ENCODE measurements around the gene CLIP4. TPM values are rescaled to one million over a fixed set of nuclear protein-coding genes. Genes with fewer than 3 reads are reported as not detected.

Gene CLIP4
- total RNA-seq, 1 experiment from 2014 or later: 25.1 TPM

DNA sequence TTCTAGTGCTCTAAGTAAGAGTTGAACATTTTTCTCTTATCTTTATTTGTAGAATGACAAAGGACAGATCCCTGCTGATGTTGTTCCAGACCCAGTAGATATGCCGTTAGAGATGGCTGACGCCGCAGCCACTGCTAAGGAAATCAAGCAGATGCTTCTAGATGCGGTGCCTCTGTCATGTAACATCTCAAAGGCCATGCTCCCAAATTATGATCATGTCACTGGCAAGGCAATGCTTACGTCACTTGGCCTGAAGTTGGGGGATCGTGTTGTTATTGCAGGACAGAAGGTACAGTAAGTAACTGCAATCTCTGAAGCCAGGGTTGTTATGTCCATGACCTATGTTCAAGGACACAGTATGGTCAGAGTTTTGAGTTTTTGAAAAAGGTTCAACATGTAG lies 28.4 kb downstream of the CLIP4 start:
- Histone ChIP-seq H3K4me1 (ENCODE audit: insufficient read depth, low read length) (peaks cover 27% of the 10 kb centered on the region), H2AFZ (ENCODE audit: low read length) (no peak overlapping the region), H3K36me3 (ENCODE audit: low read depth, low read length) (peaks cover 21% of the 10 kb centered on the region), H4K20me1 (ENCODE audit: low read length) (no peaks in the 10 kb centered on the region), H3K4me3 (ENCODE audit: low read length) (no peak overlapping the region), H3K9me2 (replicated peaks; ENCODE audit: low read length) (no peaks in the 10 kb centered on the region), H3K9ac (ENCODE audit: low read length) (no peak overlapping the region), H3K27ac (ENCODE audit: low read length) (no peak overlapping the region), H3K27me3 (ENCODE audit: low read length) (no peaks in the 10 kb centered on the region), H3F3A (ENCODE audit: low read length, unreplicated experiment) (peaks cover 4% of the 10 kb centered on the region), H3K9me3 (ENCODE audit: low read length) (no peaks in the 10 kb centered on the region), H3K4me2 (ENCODE audit: low read length) (no peak overlapping the region), H3K79me2 (ENCODE audit: low read length) (peaks cover 17% of the 10 kb centered on the region)
- TF ChIP-seq, protein P1, sequence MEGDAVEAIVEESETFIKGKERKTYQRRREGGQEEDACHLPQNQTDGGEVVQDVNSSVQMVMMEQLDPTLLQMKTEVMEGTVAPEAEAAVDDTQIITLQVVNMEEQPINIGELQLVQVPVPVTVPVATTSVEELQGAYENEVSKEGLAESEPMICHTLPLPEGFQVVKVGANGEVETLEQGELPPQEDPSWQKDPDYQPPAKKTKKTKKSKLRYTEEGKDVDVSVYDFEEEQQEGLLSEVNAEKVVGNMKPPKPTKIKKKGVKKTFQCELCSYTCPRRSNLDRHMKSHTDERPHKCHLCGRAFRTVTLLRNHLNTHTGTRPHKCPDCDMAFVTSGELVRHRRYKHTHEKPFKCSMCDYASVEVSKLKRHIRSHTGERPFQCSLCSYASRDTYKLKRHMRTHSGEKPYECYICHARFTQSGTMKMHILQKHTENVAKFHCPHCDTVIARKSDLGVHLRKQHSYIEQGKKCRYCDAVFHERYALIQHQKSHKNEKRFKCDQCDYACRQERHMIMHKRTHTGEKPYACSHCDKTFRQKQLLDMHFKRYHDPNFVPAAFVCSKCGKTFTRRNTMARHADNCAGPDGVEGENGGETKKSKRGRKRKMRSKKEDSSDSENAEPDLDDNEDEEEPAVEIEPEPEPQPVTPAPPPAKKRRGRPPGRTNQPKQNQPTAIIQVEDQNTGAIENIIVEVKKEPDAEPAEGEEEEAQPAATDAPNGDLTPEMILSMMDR (conservative IDR thresholded peaks at IDR 0.05; ENCODE audit: low read depth, low read length): no peak
- TF ChIP-seq EZH2phosphoT487 (IDR thresholded peaks at IDR 0.05; ENCODE audit: borderline replicate concordance, low read length) (no peak), EZH2 (IDR thresholded peaks at IDR 0.05; ENCODE audit: low read length, unreplicated experiment) (no peak)
- POLR2A ChIA-PET (ENCODE audit: unreplicated experiment): no interaction called here
- ATAC-seq (no peak), DNase-seq (no peak)
- intact Hi-C loops (cut with micrococcal nuclease): no loop called here
- CTCF ChIA-PET: no interaction called here
- BruUV-seq (replicated peaks): no TSS peak

DNA sequence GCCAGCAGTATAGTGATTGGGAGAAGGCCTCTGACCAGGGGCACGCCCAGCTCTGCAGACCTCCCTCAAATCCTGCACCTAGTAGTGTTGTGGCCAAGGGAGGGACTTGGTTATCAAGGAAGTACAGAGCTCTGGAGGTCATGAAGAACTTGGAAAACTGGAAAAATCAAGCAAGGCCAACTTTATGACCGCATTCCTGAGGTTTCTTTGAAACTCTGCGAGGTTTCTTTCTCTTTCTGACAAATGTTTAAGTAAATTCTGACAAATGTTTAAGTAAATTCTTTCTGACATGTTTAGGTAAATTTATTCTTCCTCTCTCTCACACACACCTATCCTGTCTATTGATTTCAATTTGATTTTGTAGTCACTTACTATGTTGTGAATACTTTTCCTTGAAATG lies 31.0 kb downstream of the CLIP4 start:
- Histone ChIP-seq H3F3A (ENCODE audit: low read length, unreplicated experiment) (no peaks in the 10 kb centered on the region), H3K27me3 (ENCODE audit: low read length) (no peaks in the 10 kb centered on the region), H3K79me2 (ENCODE audit: low read length) (peaks cover 7% of the 10 kb centered on the region), H2AFZ (ENCODE audit: low read length) (no peak overlapping the region), H3K9me3 (ENCODE audit: low read length) (no peaks in the 10 kb centered on the region), H3K36me3 (ENCODE audit: low read depth, low read length) (peaks cover 20% of the 10 kb centered on the region), H3K4me3 (ENCODE audit: low read length) (peak overlapping the region; percentile 20), H3K4me2 (ENCODE audit: low read length) (peak overlapping the region; percentile 64), H3K27ac (ENCODE audit: low read length) (peak overlapping the region; percentile 50), H3K9me2 (replicated peaks; ENCODE audit: low read length) (no peaks in the 10 kb centered on the region), H3K9ac (ENCODE audit: low read length) (no peak overlapping the region), H4K20me1 (ENCODE audit: low read length) (no peaks in the 10 kb centered on the region), H3K4me1 (ENCODE audit: insufficient read depth, low read length) (peaks cover 15% of the 10 kb centered on the region)
- POLR2A ChIA-PET (ENCODE audit: unreplicated experiment): interaction anchor here (0.6 kb wide), 1 partner anchor 37 kb away, joined by 3 read pairs; no protein-coding TSS in a partner anchor
- intact Hi-C loops (cut with micrococcal nuclease): no loop called here
- DNase-seq (peak; percentile 78), ATAC-seq (peak; percentile 85)
- CTCF ChIA-PET: interaction anchor here (0.5 kb wide), 1 partner anchor 60 kb away, joined by 4 read pairs; no protein-coding TSS in a partner anchor
- BruUV-seq (replicated peaks): no TSS peak
- TF ChIP-seq, protein P1 (conservative IDR thresholded peaks at IDR 0.05; ENCODE audit: low read depth, low read length): no peak
- TF ChIP-seq EZH2phosphoT487 (IDR thresholded peaks at IDR 0.05; ENCODE audit: borderline replicate concordance, low read length) (no peak), EZH2 (IDR thresholded peaks at IDR 0.05; ENCODE audit: low read length, unreplicated experiment) (no peak)

- H3K36me3 ChIP-seq (ENCODE audit: low read depth, low read length): peaks cover 22% of the 10 kb centered on the region
- no peaks in the 10 kb centered on the region for H3F3A ChIP-seq (ENCODE audit: low read length, unreplicated experiment)
- CTCF ChIA-PET: no interaction called here
These were observed 32.7 kb downstream of the CLIP4 start for GRCh38 chr2:29147963-29148362.

More at GRCh38 chr2:29147963-29148362, 32.7 kb downstream of the CLIP4 start:
- Histone ChIP-seq H3K9ac (ENCODE audit: low read length) (no peak overlapping the region), H3K27me3 (ENCODE audit: low read length) (no peaks in the 10 kb centered on the region), H4K20me1 (ENCODE audit: low read length) (no peaks in the 10 kb centered on the region), H3K79me2 (ENCODE audit: low read length) (no peaks in the 10 kb centered on the region), H3K4me2 (ENCODE audit: low read length) (no peak overlapping the region), H3K4me3 (ENCODE audit: low read length) (no peak overlapping the region), H3K9me3 (ENCODE audit: low read length) (no peaks in the 10 kb centered on the region), H3K9me2 (replicated peaks; ENCODE audit: low read length) (no peaks in the 10 kb centered on the region), H3K4me1 (ENCODE audit: insufficient read depth, low read length) (peaks cover 15% of the 10 kb centered on the region), H3K27ac (ENCODE audit: low read length) (no peak overlapping the region), H2AFZ (ENCODE audit: low read length) (no peak overlapping the region)
- BruUV-seq (replicated peaks): no TSS peak
- TF ChIP-seq EZH2phosphoT487 (IDR thresholded peaks at IDR 0.05; ENCODE audit: borderline replicate concordance, low read length) (no peak), EZH2 (IDR thresholded peaks at IDR 0.05; ENCODE audit: low read length, unreplicated experiment) (no peak)
- TF ChIP-seq, protein P1 (conservative IDR thresholded peaks at IDR 0.05; ENCODE audit: low read depth, low read length): no peak
- POLR2A ChIA-PET (ENCODE audit: unreplicated experiment): no interaction called here
- ATAC-seq: no peak
- intact Hi-C loops (cut with micrococcal nuclease): no loop called here
- no peak for DNase-seq
